ENCODE measurements around the gene PGC. TPM values are rescaled to one million over a fixed set of nuclear protein-coding genes. Genes with fewer than 3 reads are reported as not detected.

The PGC gene
- total RNA-seq, 1 experiment from 2014 or later = not detected

DNA sequence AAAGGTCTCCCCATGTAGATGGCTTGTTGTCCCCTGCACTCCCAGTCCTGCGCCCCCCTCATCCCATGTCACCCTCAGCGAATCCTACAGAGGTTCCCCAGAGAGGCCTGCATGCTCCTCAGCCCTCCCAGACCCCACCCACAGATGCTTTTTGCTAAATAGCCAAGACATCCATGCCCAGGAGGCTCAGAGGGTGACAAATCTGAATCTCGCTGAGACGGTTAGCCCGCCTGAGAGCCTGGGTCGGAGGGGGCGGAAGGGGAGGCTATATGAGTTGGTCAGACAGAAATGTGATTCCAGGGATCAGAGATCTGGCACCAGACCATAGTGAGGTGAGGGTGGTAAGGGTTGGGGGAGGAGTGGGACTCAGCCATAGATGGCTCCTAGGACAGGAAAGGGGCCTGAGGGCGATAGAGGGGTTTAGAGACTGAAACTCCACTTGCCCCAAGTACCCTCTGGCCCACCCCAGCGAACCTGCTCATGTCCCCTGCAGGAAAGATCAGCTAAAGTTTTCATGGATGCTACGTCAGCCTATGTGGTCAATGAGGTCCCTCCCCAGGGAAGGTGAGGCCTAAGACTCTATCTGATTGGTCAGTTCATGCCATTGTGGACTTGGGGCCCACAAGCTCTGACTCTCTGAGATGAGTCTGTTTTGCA lies 45.0 kb downstream of the PGC start:
- Histone ChIP-seq H3K4me3 (no peak overlapping the region), H3K27me3 (no peaks in the 10 kb centered on the region), H3K9me3 (no peaks in the 10 kb centered on the region), H3K36me3 (no peaks in the 10 kb centered on the region)
- no peak for DNase-seq

DNA sequence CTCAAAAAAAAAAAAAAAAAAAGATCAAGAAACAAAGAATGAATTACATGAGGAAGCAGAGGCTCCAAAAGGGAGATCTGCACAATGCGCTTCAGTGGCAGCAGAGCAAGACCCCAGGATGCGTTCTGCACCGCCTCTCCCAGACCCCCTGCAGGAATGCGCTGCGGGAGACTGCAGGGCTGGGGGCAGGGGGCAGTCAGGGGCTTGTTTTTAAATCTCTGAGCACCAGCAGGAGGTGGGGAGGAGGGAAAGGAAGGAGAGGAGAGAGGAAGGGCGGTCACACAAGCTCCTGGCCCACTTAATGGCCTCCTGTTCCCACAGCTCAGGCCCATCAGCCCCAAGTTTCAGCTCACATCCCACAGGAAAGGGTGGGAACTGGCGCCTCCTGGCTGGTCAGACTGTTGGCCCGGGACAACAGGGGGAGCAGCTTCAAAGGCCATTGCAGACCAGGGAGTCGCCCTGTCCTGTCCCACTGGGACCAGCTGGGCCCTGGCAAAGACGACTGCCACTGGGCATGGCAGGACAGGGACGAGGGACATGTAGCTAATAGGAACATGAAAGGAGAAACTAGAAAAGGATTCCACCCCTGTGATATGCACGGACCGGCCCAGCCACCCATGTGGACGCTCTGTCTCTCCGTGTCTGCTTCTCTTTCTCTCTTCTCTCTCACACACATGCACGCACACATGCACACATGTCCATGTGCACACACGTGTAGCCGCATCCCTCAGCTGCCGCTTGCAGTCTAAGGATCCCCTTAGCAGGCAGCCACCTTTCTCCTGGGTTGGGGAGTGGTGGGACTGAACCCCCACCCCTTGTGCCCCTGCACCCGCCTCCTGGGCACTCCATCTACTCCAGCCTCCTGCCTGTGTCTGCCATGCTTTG lies 46.5 kb downstream of the PGC start:
- no peaks in the 10 kb centered on the region for H3K9me3 ChIP-seq
- no peak for DNase-seq
- no peaks in the 10 kb centered on the region for H3K27me3 ChIP-seq
- H3K36me3 ChIP-seq = no peaks in the 10 kb centered on the region
- no peak overlapping the region for H3K4me3 ChIP-seq

- H3K36me3 ChIP-seq = no peaks in the 10 kb centered on the region
- no peaks in the 10 kb centered on the region for H3K9me3 ChIP-seq
- no peak for DNase-seq
- H3K4me3 ChIP-seq = no peak overlapping the region
- H3K27me3 ChIP-seq = no peaks in the 10 kb centered on the region
These were observed 48.1 kb downstream of the PGC start for GRCh38 chr6:41699063-41699462.

DNA sequence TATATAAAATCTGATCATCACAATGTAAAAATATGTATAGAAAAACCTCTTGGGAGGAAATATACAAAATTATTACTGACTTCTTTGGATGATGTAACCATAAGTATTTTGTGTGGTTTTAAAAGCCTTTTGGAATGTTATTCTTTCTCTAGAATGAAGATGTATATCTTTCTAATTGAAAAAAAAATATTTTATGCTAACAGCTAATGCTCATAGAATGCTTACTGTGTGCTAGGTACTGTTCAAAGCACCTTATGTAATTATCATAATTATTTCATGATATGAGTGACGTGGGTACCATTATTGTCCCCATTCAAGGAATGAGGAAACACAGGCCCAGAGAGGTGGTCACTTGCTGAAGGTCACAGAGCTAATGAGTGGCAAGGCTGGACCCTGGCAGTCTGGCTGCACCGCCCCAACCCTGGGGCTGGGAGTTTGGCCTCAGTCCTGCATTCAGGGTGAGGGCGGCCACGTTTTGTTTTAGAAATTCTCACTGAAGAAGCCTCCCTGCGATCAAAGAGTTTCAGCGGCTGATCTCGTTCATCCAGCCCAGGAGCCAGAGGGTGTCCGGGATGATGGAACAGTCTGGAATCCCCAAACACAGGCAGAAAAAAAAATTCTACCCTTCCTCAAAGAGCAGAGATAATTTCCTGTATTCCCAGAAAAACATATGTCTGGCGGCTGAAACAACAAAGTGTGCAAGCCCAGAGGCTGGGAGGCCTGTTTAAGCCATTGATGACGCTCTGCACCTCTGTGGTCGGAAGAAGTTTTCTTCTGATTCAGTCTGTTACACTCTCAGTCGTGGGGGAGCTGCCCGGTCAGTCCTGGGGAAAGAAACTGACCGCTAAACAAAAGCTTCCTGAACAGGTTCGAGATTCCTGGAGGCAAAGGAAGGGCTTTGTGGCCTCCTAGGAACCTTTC lies 49.1 kb downstream of the PGC start:
- no peaks in the 10 kb centered on the region for H3K9me3 ChIP-seq
- H3K36me3 ChIP-seq = no peaks in the 10 kb centered on the region
- H3K27me3 ChIP-seq = no peaks in the 10 kb centered on the region
- no peak for DNase-seq
- H3K4me3 ChIP-seq = no peak overlapping the region

DNA sequence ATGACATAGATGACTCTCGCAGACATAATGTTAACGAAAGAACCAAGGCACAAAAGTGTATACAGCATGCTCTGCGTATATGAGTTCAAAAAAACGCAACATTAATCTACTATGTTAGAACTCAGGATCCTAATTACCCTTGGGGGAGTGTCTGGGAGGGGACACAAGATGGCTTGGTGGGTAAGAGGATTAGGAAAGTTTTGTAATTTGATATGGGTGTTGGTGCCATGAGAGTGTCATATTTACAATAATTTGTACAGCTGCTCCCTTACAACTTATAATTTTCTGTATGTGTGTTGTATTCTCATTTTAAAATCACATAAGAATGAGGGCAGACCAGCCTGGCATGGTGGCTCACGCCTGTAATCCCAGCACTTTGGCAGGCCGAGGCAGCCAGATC lies 50.4 kb downstream of the PGC start:
- Histone ChIP-seq H3K27me3 (no peaks in the 10 kb centered on the region), H3K36me3 (no peaks in the 10 kb centered on the region), H3K9me3 (no peaks in the 10 kb centered on the region), H3K4me3 (no peak overlapping the region)
- no peak for DNase-seq

DNA sequence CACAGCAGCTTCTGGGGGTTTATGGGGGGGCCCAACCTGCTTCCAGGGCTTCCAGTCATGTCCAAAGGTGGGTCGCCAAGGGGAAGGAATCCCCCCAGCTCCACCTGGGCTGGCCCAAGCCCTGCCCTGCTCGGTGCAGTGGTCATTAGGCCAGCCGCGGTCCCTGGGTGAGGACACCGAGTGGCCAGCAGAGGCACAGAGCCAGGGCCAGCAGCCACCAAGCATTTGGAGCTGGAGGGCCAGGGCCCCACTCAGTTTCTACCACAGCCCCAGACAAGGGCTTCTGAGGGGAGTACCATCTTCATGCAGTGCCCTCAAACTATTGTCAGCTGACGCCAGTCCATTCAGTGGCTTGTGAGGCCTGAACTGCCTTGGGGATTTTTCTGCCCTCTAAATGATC lies 51.4 kb downstream of the PGC start:
- no peaks in the 10 kb centered on the region for H3K9me3 ChIP-seq
- H3K36me3 ChIP-seq = no peaks in the 10 kb centered on the region
- no peaks in the 10 kb centered on the region for H3K27me3 ChIP-seq
- DNase-seq = no peak
- no peak overlapping the region for H3K4me3 ChIP-seq

DNA sequence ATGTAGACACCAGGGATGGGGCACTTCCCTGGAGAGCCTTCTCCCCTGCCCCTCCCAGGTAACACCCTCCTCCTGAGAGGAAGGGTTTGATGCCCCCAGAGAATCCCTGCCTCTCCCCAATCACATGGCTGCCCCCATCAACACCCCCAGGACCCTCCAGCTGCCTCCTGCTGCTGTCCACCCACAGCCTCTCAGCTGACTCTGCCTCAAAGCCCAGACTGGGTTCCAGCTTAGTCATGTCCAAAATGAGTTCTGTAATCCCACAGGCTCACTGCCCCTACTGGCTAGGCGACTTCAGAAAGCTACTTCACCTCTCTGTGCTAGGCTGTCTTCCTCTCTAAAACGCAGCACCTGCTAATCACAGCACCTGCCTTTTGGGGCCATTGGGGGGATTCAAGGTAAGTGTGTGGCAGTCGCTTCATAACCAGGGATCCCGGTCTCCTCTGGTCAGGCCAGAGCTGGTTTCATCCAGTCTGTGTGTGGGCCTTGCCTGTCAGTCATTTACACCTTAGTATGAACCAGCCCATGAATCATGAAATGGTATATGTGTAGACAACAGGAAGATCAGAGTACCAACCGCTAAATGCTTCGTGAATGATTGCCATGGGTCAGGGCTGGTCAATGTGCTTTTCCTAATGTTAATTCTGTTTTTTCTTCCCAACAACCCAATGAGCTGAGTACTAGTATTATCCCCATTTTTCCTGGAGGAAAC lies 52.2 kb downstream of the PGC start:
- Histone ChIP-seq H3K36me3 (no peaks in the 10 kb centered on the region), H3K27me3 (no peaks in the 10 kb centered on the region), H3K4me3 (no peak overlapping the region), H3K9me3 (no peaks in the 10 kb centered on the region)
- DNase-seq = no peak

DNA sequence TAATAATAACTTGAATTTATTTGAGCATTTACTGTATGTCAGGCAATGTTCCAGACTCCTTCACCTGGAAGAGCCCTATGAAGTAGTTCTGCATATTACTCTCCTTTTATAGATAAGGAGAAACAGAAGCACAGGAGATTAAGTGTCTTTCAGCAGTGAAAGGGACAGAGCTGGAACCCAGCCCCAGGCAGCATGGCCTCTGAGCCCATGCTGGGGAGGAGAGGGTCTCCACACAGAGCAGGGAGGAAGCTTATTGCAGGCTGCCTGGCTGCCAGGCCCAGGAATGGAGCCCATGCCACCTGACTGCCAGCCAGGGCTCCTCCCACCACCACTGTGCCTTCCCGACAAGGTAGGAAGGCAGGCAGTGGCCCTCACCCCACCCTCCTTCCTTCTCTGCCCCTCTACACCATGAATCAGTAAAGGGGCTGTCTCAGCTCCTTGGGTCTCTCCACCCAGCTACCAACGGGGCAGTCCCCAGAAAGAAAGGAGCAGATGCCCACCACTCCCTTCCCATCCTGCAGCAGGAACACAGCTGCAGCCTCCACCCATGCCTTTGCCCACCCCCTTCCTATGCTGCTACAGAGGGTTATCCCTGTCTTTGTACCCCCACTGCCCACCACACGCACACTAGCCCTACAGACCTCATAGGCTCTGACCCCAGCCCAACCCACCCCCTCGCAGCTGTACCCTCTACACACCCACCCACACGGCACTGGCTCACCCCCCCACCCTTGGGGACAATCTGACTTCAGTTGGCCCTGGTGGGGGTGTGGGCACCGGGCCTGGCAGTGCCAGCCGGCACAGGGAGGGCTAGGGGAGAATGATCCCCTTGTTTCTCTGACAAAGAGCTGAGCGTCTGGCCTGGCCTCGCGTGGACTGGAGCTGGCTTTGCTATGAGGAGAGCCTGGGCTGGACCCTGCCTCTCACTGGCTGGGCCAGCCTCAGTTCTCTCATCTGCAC lies 53.6 kb downstream of the PGC start:
- H3K27me3 ChIP-seq = no peaks in the 10 kb centered on the region
- H3K9me3 ChIP-seq = no peaks in the 10 kb centered on the region
- DNase-seq = no peak
- no peak overlapping the region for H3K4me3 ChIP-seq
- no peaks in the 10 kb centered on the region for H3K36me3 ChIP-seq

- no peak for DNase-seq
- no peaks in the 10 kb centered on the region for H3K36me3 ChIP-seq
- H3K9me3 ChIP-seq = no peaks in the 10 kb centered on the region
- H3K4me3 ChIP-seq = no peak overlapping the region
- H3K27me3 ChIP-seq = no peaks in the 10 kb centered on the region
These were observed 54.5 kb downstream of the PGC start for GRCh38 chr6:41692730-41693129.

- H3K27me3 ChIP-seq = no peaks in the 10 kb centered on the region
- H3K36me3 ChIP-seq = no peaks in the 10 kb centered on the region
- H3K4me3 ChIP-seq = no peak overlapping the region
- H3K9me3 ChIP-seq = no peaks in the 10 kb centered on the region
- DNase-seq = no peak
These were observed 55.0 kb downstream of the PGC start for GRCh38 chr6:41692080-41692675.

GRCh38 chr6:41691426-41692079 lies 55.6 kb downstream of the PGC start:
- H3K36me3 ChIP-seq = no peaks in the 10 kb centered on the region
- H3K27me3 ChIP-seq = no peaks in the 10 kb centered on the region
- H3K4me3 ChIP-seq = no peak overlapping the region
- DNase-seq = no peak
- no peaks in the 10 kb centered on the region for H3K9me3 ChIP-seq

- Histone ChIP-seq H3K4me3 (no peak overlapping the region), H3K9me3 (no peaks in the 10 kb centered on the region), H3K27me3 (no peaks in the 10 kb centered on the region), H3K36me3 (no peaks in the 10 kb centered on the region)
- no peak for DNase-seq
These were observed 56.5 kb downstream of the PGC start for GRCh38 chr6:41690541-41691330.

DNA sequence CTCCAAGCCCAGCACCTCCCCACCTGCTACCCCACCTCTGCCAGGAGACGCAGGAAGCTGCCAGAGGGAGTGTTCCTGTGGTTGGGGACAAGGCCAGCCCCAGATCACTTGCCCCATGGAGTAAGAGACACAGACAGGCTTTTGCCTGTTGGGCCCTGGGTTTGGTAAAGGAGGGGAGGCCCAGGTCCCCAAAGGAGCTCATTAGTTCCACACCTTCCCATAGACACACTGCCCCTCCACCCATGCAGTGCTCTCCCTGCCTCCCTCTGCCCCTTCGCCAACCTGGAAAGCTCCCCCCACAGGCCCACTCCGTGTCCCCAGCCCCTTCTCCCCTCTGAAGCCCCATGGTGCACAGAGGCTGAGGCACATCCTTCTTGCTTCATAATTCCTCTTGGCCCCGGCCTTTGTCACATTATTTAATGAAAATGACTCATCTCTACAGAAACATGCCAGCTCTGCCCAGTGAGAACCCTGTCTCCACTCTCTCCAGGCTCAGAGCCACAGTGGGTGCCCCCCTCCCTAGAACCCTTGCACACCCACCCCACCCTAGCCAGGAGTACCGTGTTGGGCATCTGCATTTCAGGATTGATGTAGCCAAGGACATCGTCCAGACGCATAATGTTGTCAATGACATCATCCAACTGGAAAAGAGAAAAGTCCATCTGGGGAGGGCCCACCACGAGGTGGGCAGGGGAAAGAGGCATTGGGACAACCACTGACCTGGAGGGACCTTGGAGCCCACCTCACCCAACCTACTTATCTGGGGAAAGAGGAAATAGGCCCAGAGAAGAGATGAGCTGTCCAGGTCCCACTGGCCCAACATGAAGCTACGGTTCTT lies 57.8 kb downstream of the PGC start:
- DNase-seq = no peak
- Histone ChIP-seq H3K9me3 (no peaks in the 10 kb centered on the region), H3K36me3 (no peaks in the 10 kb centered on the region), H3K27me3 (no peaks in the 10 kb centered on the region), H3K4me3 (no peak overlapping the region)

Data from MG63 (cell line).